Measurements from ENCODE around the gene RNF144A. TPM values are rescaled to one million over a fixed set of nuclear protein-coding genes. Genes with fewer than 3 reads are reported as not detected.

RNF144A gene
- total RNA-seq, 3 donors from 2014 or later, result 10.8 to 17.1 (median 11.6) TPM

GRCh38 chr2:7089898-7090510, 172.8 kb downstream of the RNF144A start:
- no peak overlapping the region for H3K4me3 ChIP-seq
- no peaks in the 10 kb centered on the region for H3K27me3 ChIP-seq
- DNase-seq (ENCODE audit: low spot score in 2 of 2), result no peak
- no peak overlapping the region for H3K27ac ChIP-seq
- intact Hi-C loops (cut with DNase I; ENCODE audit: low total_unique reads), result no loop called here
- TF ChIP-seq POLR2AphosphoS5 (IDR thresholded peaks at IDR 0.05), result no peak
- TF ChIP-seq, protein P1, sequence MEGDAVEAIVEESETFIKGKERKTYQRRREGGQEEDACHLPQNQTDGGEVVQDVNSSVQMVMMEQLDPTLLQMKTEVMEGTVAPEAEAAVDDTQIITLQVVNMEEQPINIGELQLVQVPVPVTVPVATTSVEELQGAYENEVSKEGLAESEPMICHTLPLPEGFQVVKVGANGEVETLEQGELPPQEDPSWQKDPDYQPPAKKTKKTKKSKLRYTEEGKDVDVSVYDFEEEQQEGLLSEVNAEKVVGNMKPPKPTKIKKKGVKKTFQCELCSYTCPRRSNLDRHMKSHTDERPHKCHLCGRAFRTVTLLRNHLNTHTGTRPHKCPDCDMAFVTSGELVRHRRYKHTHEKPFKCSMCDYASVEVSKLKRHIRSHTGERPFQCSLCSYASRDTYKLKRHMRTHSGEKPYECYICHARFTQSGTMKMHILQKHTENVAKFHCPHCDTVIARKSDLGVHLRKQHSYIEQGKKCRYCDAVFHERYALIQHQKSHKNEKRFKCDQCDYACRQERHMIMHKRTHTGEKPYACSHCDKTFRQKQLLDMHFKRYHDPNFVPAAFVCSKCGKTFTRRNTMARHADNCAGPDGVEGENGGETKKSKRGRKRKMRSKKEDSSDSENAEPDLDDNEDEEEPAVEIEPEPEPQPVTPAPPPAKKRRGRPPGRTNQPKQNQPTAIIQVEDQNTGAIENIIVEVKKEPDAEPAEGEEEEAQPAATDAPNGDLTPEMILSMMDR (IDR thresholded peaks at IDR 0.05), result no peak
- no peak for TF ChIP-seq POLR2A (IDR thresholded peaks at IDR 0.05)
- no peaks in the 10 kb centered on the region for H3K4me1 ChIP-seq
- H3K9me3 ChIP-seq, result no peaks in the 10 kb centered on the region
- no peaks in the 10 kb centered on the region for H3K36me3 ChIP-seq

GRCh38 chr2:7093376-7093775, 176.2 kb downstream of the RNF144A start:
- Histone ChIP-seq H3K27ac (no peak overlapping the region), H3K27me3 (no peaks in the 10 kb centered on the region), H3K9me3 (no peaks in the 10 kb centered on the region), H3K4me1 (no peaks in the 10 kb centered on the region), H3K4me3 (no peak overlapping the region), H3K36me3 (no peaks in the 10 kb centered on the region)
- no peak for DNase-seq (ENCODE audit: low spot score in 2 of 2)
- no peak for TF ChIP-seq POLR2AphosphoS5 (IDR thresholded peaks at IDR 0.05)
- TF ChIP-seq, protein P1 (IDR thresholded peaks at IDR 0.05), result no peak
- TF ChIP-seq POLR2A (IDR thresholded peaks at IDR 0.05), result no peak
- intact Hi-C loops (cut with DNase I; ENCODE audit: low total_unique reads), result no loop called here

Other genes with a start within 250 kb of the RNF144A start
- 1 to 10 TPM; 3.3 to 4.2 (median 4.0) TPM for gene CMPK2, start 51.5 kb upstream of the RNF144A start, total RNA-seq
- gene RSAD2, start 39.6 kb upstream of the RNF144A start, total RNA-seq, result 1 to 10 TPM in 2 of 3 donors, under 1 TPM in 1; 0.33 to 4.8 (median 2.9) TPM

Measured in breast epithelium (tissue), 4 donors.